K562 (cell line): ENCODE results near the gene SND1. TPM values are rescaled to one million over a fixed set of nuclear protein-coding genes. Genes with fewer than 3 reads are reported as not detected.

ENCODE experiments used
- ATAC-seq: fragments of 200-7000 bp; cut with Tn5 transposase; 3 replicates; pipeline ENCODE4 v1.9.1; 2020; ENCODE audit warnings: moderate library complexity
- BruUV-seq: library from RNA; stranded (reverse); fragments of 400-500 nt; replicated peaks from 2 replicates; lab custom pipeline; 2021; lab: Mats Ljungman, UMichigan
- CTCF ChIA-PET: fragments of 300-600 bp; formaldehyde crosslinking; extraction: SDS; loops from one replicate; lab custom pipeline; 2021; ENCODE audit warnings: low intra/inter-chr PET ratio; lab: Yijun Ruan, JAX
- POLR2A ChIA-PET: fragments of 300-600, 350-650 bp; sonication (Branson Sonifier 250); formaldehyde crosslinking; extraction: SDS; loops from one replicate; lab custom pipeline; 2021; ENCODE audit warnings: antibody characterized with exemption, inconsistent platforms; lab: Yijun Ruan, JAX
- DNase-seq, 4 experiments: peaks; one replicate each; pipeline versions ENCODE4 v3.0.0 to v3.0.0-alpha.2; 2011 to 2018; ENCODE audit warnings: low spot score in 3 of 4, mixed read lengths in 3 of 4; ENCODE audit errors: extremely low read depth in 1 of 4
- FAIRE-seq: peaks from 2 replicates; lab custom pipeline; 2011; peaks lifted over from hg19 to GRCh38; lab: Jason Lieb, UNC
- H2AFZ ChIP-seq: 2 replicates; pipeline ENCODE4 v1.6.0; 2011; ENCODE audit warnings: low read depth, low read length, control low read depth, inconsistent platforms
- H3K27ac ChIP-seq: fragments of 200-600 bp; 3 replicates; pipeline ENCODE4 v1.8.0; 2011; ENCODE audit warnings: low read depth, mild to moderate bottlenecking, control low read depth, inconsistent platforms, low read length, moderate library complexity, mixed read lengths; ENCODE audit errors: extremely low read depth
- H3K27me3 ChIP-seq, 2 experiments: fragments of 300-600 bp in 1 of 2; 2 replicates in 1 of 2; 3 replicates in 1 of 2; pipeline versions ENCODE4 v1.6.0 to v1.8.0; 2011; ENCODE audit warnings: inconsistent platforms in 2 of 2, low read length in 2 of 2, mild to moderate bottlenecking in 1 of 2, mixed read lengths in 1 of 2, moderate library complexity in 1 of 2; ENCODE audit not compliant: control insufficient read depth in 2 of 2, insufficient read depth in 2 of 2
- H3K36me3 ChIP-seq: fragments of 300-600 bp; 3 replicates; pipeline ENCODE4 v1.8.0; 2011; ENCODE audit warnings: mild to moderate bottlenecking, low read length, inconsistent platforms; ENCODE audit not compliant: control insufficient read depth, insufficient read depth
- H3K4me1 ChIP-seq, 2 experiments: fragments of 200-600 bp in 1 of 2; replicated peaks in 1 of 2; 2 replicates in 1 of 2; 3 replicates in 1 of 2; pipeline versions ENCODE4 v1.5.1 to v1.8.0; 2011; ENCODE audit warnings: inconsistent platforms in 2 of 2, low read length in 2 of 2, mild to moderate bottlenecking in 1 of 2, mixed read lengths in 1 of 2, moderate library complexity in 1 of 2; ENCODE audit not compliant: control insufficient read depth in 2 of 2, insufficient read depth in 2 of 2
- H3K4me2 ChIP-seq: 2 replicates; pipeline ENCODE4 v1.6.1; 2011; ENCODE audit warnings: low read length, control low read depth, inconsistent platforms, mixed read lengths; ENCODE audit not compliant: insufficient read depth
- H3K4me3 ChIP-seq: fragments of 200-600 bp; sonication (generic), shearing (Covaris generic); 2 replicates; pipeline ENCODE4 v1.5.1; 2016; ENCODE audit warnings: control low read depth, inconsistent platforms
- H3K79me2 ChIP-seq: fragments of 200-600 bp; 3 replicates; pipeline ENCODE4 v1.8.0; 2011; ENCODE audit warnings: low read length, inconsistent platforms; ENCODE audit not compliant: control insufficient read depth, insufficient read depth
- H3K9ac ChIP-seq, 2 experiments: 2 replicates each; pipeline versions ENCODE4 v1.6.0 to v1.6.1; 2011; ENCODE audit warnings: low read depth in 2 of 2, low read length in 2 of 2, control low read depth in 1 of 2, inconsistent platforms in 1 of 2, mild to moderate bottlenecking in 1 of 2, mixed read lengths in 1 of 2; ENCODE audit not compliant: insufficient read depth in 1 of 2
- H3K9me1 ChIP-seq: one replicate; pipeline ENCODE4 v1.6.0; 2011; ENCODE audit warnings: inconsistent platforms, mild to moderate bottlenecking, low read length, moderate library complexity; ENCODE audit not compliant: control insufficient read depth, insufficient read depth
- H3K9me3 ChIP-seq: replicated peaks from 2 replicates; pipeline ENCODE4 v1.5.1; 2011; ENCODE audit warnings: low read depth, low read length, inconsistent platforms; ENCODE audit not compliant: control insufficient read depth, insufficient read depth
- H4K20me1 ChIP-seq: replicated peaks from 2 replicates; pipeline ENCODE4 v1.6.1; 2011; ENCODE audit warnings: low read length, inconsistent platforms, mixed read lengths; ENCODE audit not compliant: control insufficient read depth, insufficient read depth
- E4F1 ChIP-seq: fragments of 250-450 bp; sonication (Bioruptor Pico); IDR thresholded peaks from 2 replicates; pipeline ENCODE4 v1.5.0; 2021; ENCODE audit warnings: mild to moderate bottlenecking, borderline replicate concordance
- GABPA ChIP-seq: fragments of 200-800 bp; sonication (Bioruptor generic); conservative IDR thresholded peaks from 2 replicates; pipeline ENCODE4 v1.6.1; 2016; ENCODE audit warnings: low read depth, missing genetic modification characterization, missing compliant biosample characterization
- MAFK ChIP-seq: IDR thresholded peaks from 2 replicates; pipeline ENCODE4 v1.6.1; 2011; ENCODE audit warnings: low read length, improper control_type of control experiment
- WGBS: fragments of 100-300 bp; shearing (Covaris generic); methylation state at CpG from one replicate; pipeline ENCODE4 v1.1.6; 2016; ENCODE audit warnings: low coverage, mixed read lengths; ENCODE audit not compliant: insufficient coverage; ENCODE audit errors: missing lambda C conversion rate; 5-methylcytosine and 5-hydroxymethylcytosine counted together
- in situ Hi-C: fragments of 300-500 bp; cut with MboI; formaldehyde crosslinking; loops from 4 replicates; pipeline ENCODE4 v1.15.0; 2018; ENCODE audit warnings: inconsistent platforms, mixed read lengths
- intact Hi-C: fragments of 100-400 bp; cut with micrococcal nuclease; formaldehyde crosslinking; loops from 2 replicates; pipeline ENCODE4 v1.14.2; 2022
- polyA plus RNA-seq, 8 experiments: library from polyadenylated mRNA; depleted of rRNA in 4 of 8; stranded (reverse) in 5 of 8; unstranded in 3 of 8; fragments of >200 nt; fragmentation: Nextera tagmentation in 2 of 8; fragmentation: Illumina TruSeq in 1 of 8; extraction: Ambion mirVana in 2 of 8; extraction: Trizol in 1 of 8; gene quantifications; 2 replicates each; pipeline versions ENCODE4 v1.2.1 to v1.2.3, GENCODE V29; 2011 to 2014; ENCODE audit warnings: inconsistent platforms in 1 of 8, missing spikeins in 1 of 8
- total RNA-seq, 7 experiments: library from RNA; depleted of rRNA in 6 of 7; stranded (reverse); fragments of >200 nt in 6 of 7; fragmentation: Illumina TruSeq in 2 of 7; extraction: Trizol in 2 of 7; gene quantifications; 2 replicates each; pipeline versions ENCODE4 v1.2.1 to v1.2.3, GENCODE V29; 2011 to 2021; ENCODE audit warnings: low replicate concordance in 1 of 7

SND1 gene
- total and polyA plus RNA-seq, 9 of the 15 experiments (the other 6 are each of a cell fraction or from before 2014, with no cell fraction given): 46.5 to 307 (median 191) TPM

- H2AFZ ChIP-seq: no peak overlapping the region
- no peak overlapping the region for H3K4me2 ChIP-seq
- CTCF ChIA-PET: no interaction called here
- H3K9me3 ChIP-seq: no peaks in the 10 kb centered on the region
- intact Hi-C loops (loop anchor here (10.0 kb wide), 1 partner anchor 224 kb away; no protein-coding TSS in a partner anchor), in situ Hi-C loops (no loop called here)
- no peaks in the 10 kb centered on the region for H4K20me1 ChIP-seq
- TF ChIP-seq MAFK (no peak), E4F1 (CRISPR knock-in tag) (no peak), GABPA (tag) (no peak)
- 88% methylated on average over 6 of the region's 6 CpGs for WGBS
- H3K27me3 ChIP-seq: no peaks in the 10 kb centered on the region
- H3K4me3 ChIP-seq: no peak overlapping the region
- FAIRE-seq (no peak), ATAC-seq (no peak), DNase-seq (no peak)
- BruUV-seq: no TSS peak
- peaks cover 10% of the 10 kb centered on the region; the same call in 2 of the 3 replicates for H3K79me2 ChIP-seq
- peaks cover 5% of the 10 kb centered on the region for H3K9me1 ChIP-seq
- H3K4me1 ChIP-seq: no peaks in the 10 kb centered on the region
- POLR2A ChIA-PET: interaction anchor here (0.5 to 1.6 kb wide), 4 partner anchors 8 to 138 kb away, joined by 3 to 8 read pairs (median 3); no protein-coding TSS in a partner anchor
- no peak overlapping the region for H3K27ac ChIP-seq
- no peak overlapping the region for H3K9ac ChIP-seq
- H3K36me3 ChIP-seq: peaks cover 51% of the 10 kb centered on the region
These were observed 276.9 kb downstream of the SND1 start for GRCh38 chr7:127928852-127929251.
